Bronchial epithelial cell (primary cell): ENCODE measurements around the gene MMP24. TPM values are rescaled to one million over a fixed set of nuclear protein-coding genes. Genes with fewer than 3 reads are reported as not detected.

Source experiments
- DNase-seq: peaks from one replicate; pipeline ENCODE4 v3.0.0-alpha.2; 2010; ENCODE audit warnings: low read depth
- FAIRE-seq: peaks from 2 replicates; lab custom pipeline; 2011; peaks lifted over from hg19 to GRCh38; lab: Jason Lieb, UNC
- H3K27me3 ChIP-seq: 2 replicates; pipeline ENCODE4 v1.5.1; 2011; ENCODE audit warnings: low read length; ENCODE audit not compliant: control insufficient read depth, insufficient read depth
- H3K36me3 ChIP-seq: 2 replicates; pipeline ENCODE4 v1.5.1; 2011; ENCODE audit warnings: low read length; ENCODE audit not compliant: control insufficient read depth, insufficient read depth
- H3K4me3 ChIP-seq: 2 replicates; pipeline ENCODE4 v1.5.1; 2011; ENCODE audit warnings: mild to moderate bottlenecking, low read depth, low read length, control low read depth
- total RNA-seq: library from RNA; depleted of rRNA; stranded (reverse); fragments of >200 nt; gene quantifications from 2 replicates; pipeline ENCODE4 v1.2.1, GENCODE V29; 2014
- TF ChIP-seq, protein P1 (sequence below): IDR thresholded peaks from 2 replicates; pipeline ENCODE4 v1.5.1; 2011; ENCODE audit warnings: mild to moderate bottlenecking, moderate library complexity, low read length, control low read depth, inconsistent platforms; ENCODE audit not compliant: insufficient read depth, severe bottlenecking

Gene MMP24
- total RNA-seq, 1 donor from 2014 or later: not detected

- H3K4me3 ChIP-seq: no peak overlapping the region
- TF ChIP-seq, protein P1, sequence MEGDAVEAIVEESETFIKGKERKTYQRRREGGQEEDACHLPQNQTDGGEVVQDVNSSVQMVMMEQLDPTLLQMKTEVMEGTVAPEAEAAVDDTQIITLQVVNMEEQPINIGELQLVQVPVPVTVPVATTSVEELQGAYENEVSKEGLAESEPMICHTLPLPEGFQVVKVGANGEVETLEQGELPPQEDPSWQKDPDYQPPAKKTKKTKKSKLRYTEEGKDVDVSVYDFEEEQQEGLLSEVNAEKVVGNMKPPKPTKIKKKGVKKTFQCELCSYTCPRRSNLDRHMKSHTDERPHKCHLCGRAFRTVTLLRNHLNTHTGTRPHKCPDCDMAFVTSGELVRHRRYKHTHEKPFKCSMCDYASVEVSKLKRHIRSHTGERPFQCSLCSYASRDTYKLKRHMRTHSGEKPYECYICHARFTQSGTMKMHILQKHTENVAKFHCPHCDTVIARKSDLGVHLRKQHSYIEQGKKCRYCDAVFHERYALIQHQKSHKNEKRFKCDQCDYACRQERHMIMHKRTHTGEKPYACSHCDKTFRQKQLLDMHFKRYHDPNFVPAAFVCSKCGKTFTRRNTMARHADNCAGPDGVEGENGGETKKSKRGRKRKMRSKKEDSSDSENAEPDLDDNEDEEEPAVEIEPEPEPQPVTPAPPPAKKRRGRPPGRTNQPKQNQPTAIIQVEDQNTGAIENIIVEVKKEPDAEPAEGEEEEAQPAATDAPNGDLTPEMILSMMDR: no peak
- FAIRE-seq (no peak), DNase-seq (peak; percentile 96)
- no peaks in the 10 kb centered on the region for H3K27me3 ChIP-seq
- no peaks in the 10 kb centered on the region for H3K36me3 ChIP-seq
Observed at GRCh38 chr20:35215066-35215956, 11.2 kb upstream of the MMP24 start.

DNA sequence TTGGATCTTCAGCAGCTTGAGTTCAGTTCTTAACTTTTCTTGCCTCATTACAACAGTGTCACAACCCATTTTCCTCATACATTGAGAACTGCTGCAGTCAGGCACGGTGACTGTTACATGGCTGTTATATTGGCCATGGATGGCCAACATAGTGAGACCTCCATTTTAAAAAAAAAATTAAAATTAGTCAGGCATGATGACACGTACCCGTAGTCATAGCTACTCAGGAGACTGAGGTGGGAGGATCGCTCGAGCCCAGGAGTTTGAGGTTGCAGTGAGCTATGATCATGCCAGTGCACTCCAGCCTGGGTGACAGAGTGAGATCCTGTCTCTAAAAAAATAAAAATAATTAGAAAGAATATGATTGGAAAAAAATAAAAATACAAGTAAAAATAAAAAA, 9.9 kb upstream of the MMP24 start:
- TF ChIP-seq, protein P1: no peak
- H3K4me3 ChIP-seq: no peak overlapping the region
- FAIRE-seq (no peak), DNase-seq (peak; percentile 36)
- no peaks in the 10 kb centered on the region for H3K36me3 ChIP-seq
- H3K27me3 ChIP-seq: no peaks in the 10 kb centered on the region

DNA sequence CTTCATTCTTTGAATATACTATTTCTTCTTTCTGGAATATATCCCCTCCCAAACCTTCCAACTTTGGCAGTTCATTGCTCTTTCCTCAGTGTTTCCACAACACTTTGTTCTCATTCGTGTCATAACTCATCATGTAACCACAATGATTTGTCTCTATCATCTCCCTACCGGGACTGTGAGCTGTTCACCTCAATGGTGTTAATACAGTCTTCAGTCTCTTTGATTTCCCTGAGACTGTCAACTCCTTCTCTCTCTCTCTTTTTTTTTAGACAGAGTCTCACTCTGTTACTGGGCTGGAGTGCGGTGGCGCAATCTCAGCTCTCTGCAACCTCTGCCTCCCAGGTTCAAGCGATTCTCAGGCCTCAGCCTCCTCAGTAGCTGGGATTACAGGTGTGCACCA, 2.5 kb upstream of the MMP24 start:
- Histone ChIP-seq H3K36me3 (no peaks in the 10 kb centered on the region), H3K4me3 (no peak overlapping the region), H3K27me3 (peaks cover 17% of the 10 kb centered on the region)
- TF ChIP-seq, protein P1: no peak
- FAIRE-seq (no peak), DNase-seq (no peak)

GRCh38 chr20:35224536-35224935, 2.0 kb upstream of the MMP24 start:
- TF ChIP-seq, protein P1: no peak
- no peak for DNase-seq
- Histone ChIP-seq H3K36me3 (no peaks in the 10 kb centered on the region), H3K4me3 (no peak overlapping the region), H3K27me3 (peaks cover 17% of the 10 kb centered on the region)
- FAIRE-seq: no peak

- no peak overlapping the region for H3K4me3 ChIP-seq
- DNase-seq (no peak), FAIRE-seq (no peak)
- H3K27me3 ChIP-seq: peaks cover 19% of the 10 kb centered on the region
- H3K36me3 ChIP-seq: no peaks in the 10 kb centered on the region
- TF ChIP-seq, protein P1: no peak
Observed at GRCh38 chr20:35225319-35226125, 968 bp upstream of the MMP24 start.
